Measurements from ENCODE around the gene CREB5.

- TF ChIP-seq POLR2AphosphoS5 (IDR thresholded peaks at IDR 0.05; ENCODE audit: low read depth, low read length) = no peak
- no peak for TF ChIP-seq SIN3A (IDR thresholded peaks at IDR 0.05; ENCODE audit: low read depth)
These were observed 196.4 kb downstream of the CREB5 start for GRCh38 chr7:28608731-28609130.
